Stimulated activated CD8-positive, alpha-beta memory T cell treated with anti-CD3 and anti-CD28 coated beads, Interleukin-12 subunit alpha, Interleukin-12 subunit beta, amount 100 ng/mL, for 24 hours (primary cell): ENCODE results near the gene SPOPL.

Source experiments
- DNase-seq: peaks from one replicate; pipeline ENCODE4 v3.0.0-alpha.2; 2020; ENCODE audit errors: extremely low read depth

Gene SPOPL

GRCh38 chr2:138494265-138494966 is 7.2 kb upstream of the SPOPL start:
- no peak for DNase-seq

GRCh38 chr2:138495384-138495783 is 6.2 kb upstream of the SPOPL start:
- DNase-seq = no peak

- no peak for DNase-seq
These were observed 5.4 kb upstream of the SPOPL start for GRCh38 chr2:138496096-138496651.

- no peak for DNase-seq
These were observed 4.3 kb upstream of the SPOPL start for GRCh38 chr2:138497294-138497693.

GRCh38 chr2:138499684-138500083 is 1.9 kb upstream of the SPOPL start:
- no peak for DNase-seq

- DNase-seq = no peak
These were observed 762 bp upstream of the SPOPL start for GRCh38 chr2:138500592-138501424.

GRCh38 chr2:138502255-138503086 is 901 bp downstream of the SPOPL start:
- DNase-seq = no peak

GRCh38 chr2:138503087-138503442 is 1.5 kb downstream of the SPOPL start:
- no peak for DNase-seq

GRCh38 chr2:138503652-138504051 is 2.1 kb downstream of the SPOPL start:
- DNase-seq = no peak

GRCh38 chr2:138504092-138504491 is 2.5 kb downstream of the SPOPL start:
- DNase-seq = no peak

GRCh38 chr2:138504546-138505235 is 3.1 kb downstream of the SPOPL start:
- DNase-seq = no peak

- no peak for DNase-seq
These were observed 5.7 kb downstream of the SPOPL start for GRCh38 chr2:138507267-138507666.

- DNase-seq = no peak
These were observed 8.7 kb downstream of the SPOPL start for GRCh38 chr2:138510319-138510718.

- no peak for DNase-seq
These were observed 11.1 kb downstream of the SPOPL start for GRCh38 chr2:138512672-138513071.

GRCh38 chr2:138514173-138514572 is 12.6 kb downstream of the SPOPL start:
- no peak for DNase-seq

GRCh38 chr2:138515092-138515491 is 13.5 kb downstream of the SPOPL start:
- DNase-seq = no peak

GRCh38 chr2:138516030-138516704 is 14.6 kb downstream of the SPOPL start:
- no peak for DNase-seq

GRCh38 chr2:138518860-138519259 is 17.3 kb downstream of the SPOPL start:
- DNase-seq = no peak

- DNase-seq = no peak
These were observed 20.3 kb downstream of the SPOPL start for GRCh38 chr2:138521821-138522220.

- DNase-seq = no peak
These were observed 21.0 kb downstream of the SPOPL start for GRCh38 chr2:138522556-138522955.
